ENCODE data around the gene ATP6V0B. TPM values are rescaled to one million over a fixed set of nuclear protein-coding genes. Genes with fewer than 3 reads are reported as not detected.

Gene ATP6V0B
- total RNA-seq, 1 donor from 2014 or later: 195 TPM

GRCh38 chr1:44027320-44027719 lies 52.6 kb downstream of the ATP6V0B start:
- H3K27me3 Mint-ChIP-seq (ENCODE audit: insufficient read depth): peaks cover 2% of the 10 kb centered on the region
- intact Hi-C loops (cut with micrococcal nuclease): no loop called here
- H3K36me3 Mint-ChIP-seq (ENCODE audit: low read depth): peaks cover 3% of the 10 kb centered on the region
- no peaks in the 10 kb centered on the region for H3K9me3 Mint-ChIP-seq
- no peak overlapping the region for H3K4me3 Mint-ChIP-seq
- H3K4me1 Mint-ChIP-seq (ENCODE audit: low read depth): peaks cover 21% of the 10 kb centered on the region
- H3K27ac Mint-ChIP-seq: no peak overlapping the region
- no peak for DNase-seq (ENCODE audit: low spot score)

Other genes starting within 250 kb of the ATP6V0B start
- 0.24 and 0.88 TPM in 2 replicates for gene ARTN, start 41.2 kb upstream of the ATP6V0B start, total RNA-seq
- gene IPO13, start 28.0 kb upstream of the ATP6V0B start, total RNA-seq: 28.6 and 33.9 TPM in 2 replicates
- 73.8 and 74.8 TPM in 2 replicates for gene DPH2, start 5.0 kb upstream of the ATP6V0B start, total RNA-seq
- 51.2 and 51.3 TPM in 2 replicates for gene B4GALT2, start 4.2 kb downstream of the ATP6V0B start, total RNA-seq
- gene CCDC24, start 16.6 kb downstream of the ATP6V0B start, total RNA-seq: 2.7 TPM in 2 replicates
- 7.0 and 7.4 TPM in 2 replicates for gene SLC6A9, start 56.5 kb downstream of the ATP6V0B start, total RNA-seq
- gene KLF17, start 143.9 kb downstream of the ATP6V0B start, total RNA-seq: not detected in 2 replicates
- not detected in 2 replicates for gene KLF18, start 166.7 kb downstream of the ATP6V0B start, total RNA-seq
- 37.4 and 38.1 TPM in 2 replicates for gene DMAP1, start 238.5 kb downstream of the ATP6V0B start, total RNA-seq